Measurements from ENCODE around the gene LRRC63.
"Not testable (repeated sequence)": the region's sequence is repeated elsewhere in the genome, so short reads cannot be mapped to it uniquely, and the experiment has no call there.

Gene LRRC63

GRCh38 chr13:46211483-46212351, at the start of gene LRRC63:
TSS of gene LRRC63 (plus strand) at chr13:46211928. CDS start at chr13:46213035, 1,107 bp downstream.
- TF ChIP-seq CTCF (IDR thresholded peaks at IDR 0.05; ENCODE audit: low read depth, low read length, missing control alignments): no peak
- no peak for DNase-seq (ENCODE audit: low read depth)
- in situ Hi-C loops (cut with HindIII; ENCODE audit: low sequenced_read_pairs): no loop called here
- H3K4me3 ChIP-seq (ENCODE audit: low read depth, low read length): peak within 1 kb of the TSS; percentile 60

GRCh38 chr13:46162741-46163140, 49.0 kb upstream of the LRRC63 start:
- H3K4me3 ChIP-seq (ENCODE audit: low read depth, low read length); in situ Hi-C loops (cut with HindIII; ENCODE audit: low sequenced_read_pairs); DNase-seq (ENCODE audit: low read depth): not testable (repeated sequence)

GRCh38 chr13:46164661-46165060, 47.1 kb upstream of the LRRC63 start:
- no peak overlapping the region for H3K4me3 ChIP-seq (ENCODE audit: low read depth, low read length)
- in situ Hi-C loops (cut with HindIII; ENCODE audit: low sequenced_read_pairs): no loop called here
- TF ChIP-seq CTCF (IDR thresholded peaks at IDR 0.05; ENCODE audit: low read depth, low read length, missing control alignments): no peak
- no peak for DNase-seq (ENCODE audit: low read depth)

GRCh38 chr13:46165485-46166223, 46.1 kb upstream of the LRRC63 start:
- in situ Hi-C loops (cut with HindIII; ENCODE audit: low sequenced_read_pairs): no loop called here
- no peak overlapping the region for H3K4me3 ChIP-seq (ENCODE audit: low read depth, low read length)

GRCh38 chr13:46166224-46166584, 45.5 kb upstream of the LRRC63 start:
- no peak overlapping the region for H3K4me3 ChIP-seq (ENCODE audit: low read depth, low read length)
- no peak for TF ChIP-seq CTCF (IDR thresholded peaks at IDR 0.05; ENCODE audit: low read depth, low read length, missing control alignments)
- no peak for DNase-seq (ENCODE audit: low read depth)
- in situ Hi-C loops (cut with HindIII; ENCODE audit: low sequenced_read_pairs): no loop called here

More at GRCh38 chr13:46165485-46166223, 46.1 kb upstream of the LRRC63 start:
- no peak for TF ChIP-seq CTCF (IDR thresholded peaks at IDR 0.05; ENCODE audit: low read depth, low read length, missing control alignments)
- peak; percentile 20 for DNase-seq (ENCODE audit: low read depth)

- TF ChIP-seq CTCF (IDR thresholded peaks at IDR 0.05; ENCODE audit: low read depth, low read length, missing control alignments): no peak
These were observed 44.6 kb upstream of the LRRC63 start for GRCh38 chr13:46166947-46167610.

More at GRCh38 chr13:46166947-46167610, 44.6 kb upstream of the LRRC63 start:
- no peak for DNase-seq (ENCODE audit: low read depth)
- in situ Hi-C loops (cut with HindIII; ENCODE audit: low sequenced_read_pairs): no loop called here
- H3K4me3 ChIP-seq (ENCODE audit: low read depth, low read length): no peak overlapping the region
